GM23248 (cell line): ENCODE measurements around the gene TM4SF18. TPM values are rescaled to one million over a fixed set of nuclear protein-coding genes. Genes with fewer than 3 reads are reported as not detected.

ENCODE experiments used
- DNase-seq: peaks from one replicate; pipeline ENCODE4 v3.0.0-alpha.2; 2015
- H2AFZ ChIP-seq: fragments of 200-600 bp; sonication (generic); 2 replicates; pipeline ENCODE4 v1.6.1; 2016; ENCODE audit warnings: antibody characterized with exemption
- H3F3A ChIP-seq: fragments of 200-600 bp; sonication (generic); 2 replicates; pipeline ENCODE4 v1.6.1; 2016; ENCODE audit warnings: mild to moderate bottlenecking, antibody characterized with exemption, mixed run types; ENCODE audit not compliant: insufficient read depth
- H3K27ac ChIP-seq: fragments of 200-600 bp; sonication (generic); 2 replicates; pipeline ENCODE4 v1.5.1; 2016; ENCODE audit warnings: mild to moderate bottlenecking
- H3K27me3 ChIP-seq: fragments of 200-600 bp; sonication (generic); replicated peaks from 2 replicates; pipeline ENCODE4 v1.6.1; 2016; ENCODE audit warnings: mild to moderate bottlenecking; ENCODE audit not compliant: insufficient read depth
- H3K36me3 ChIP-seq: fragments of 200-600 bp; sonication (generic); 2 replicates; pipeline ENCODE4 v1.6.1; 2016; ENCODE audit warnings: low read depth, mild to moderate bottlenecking
- H3K4me1 ChIP-seq: fragments of 200-600 bp; sonication (generic); 2 replicates; pipeline ENCODE4 v1.6.1; 2016; ENCODE audit warnings: mild to moderate bottlenecking; ENCODE audit not compliant: insufficient read depth
- H3K4me2 ChIP-seq: fragments of 200-600 bp; sonication (generic); one replicate; pipeline ENCODE4 v1.6.1; 2016; ENCODE audit warnings: mild to moderate bottlenecking; ENCODE audit not compliant: unreplicated experiment
- H3K4me3 ChIP-seq: fragments of 200-600 bp; sonication (generic); 2 replicates; pipeline ENCODE4 v1.5.1; 2016; ENCODE audit warnings: mild to moderate bottlenecking
- H3K79me2 ChIP-seq: fragments of 200-600 bp; sonication (generic); 2 replicates; pipeline ENCODE4 v1.6.1; 2016; ENCODE audit warnings: mild to moderate bottlenecking; ENCODE audit not compliant: insufficient read depth
- H3K9ac ChIP-seq: fragments of 200-600 bp; sonication (generic); 2 replicates; pipeline ENCODE4 v1.6.1; 2016; ENCODE audit warnings: mild to moderate bottlenecking
- H3K9me2 ChIP-seq: fragments of 200-600 bp; sonication (generic); 2 replicates; pipeline ENCODE4 v1.6.1; 2016; ENCODE audit warnings: mixed run types, mild to moderate bottlenecking, moderate library complexity; ENCODE audit not compliant: insufficient read depth
- H3K9me3 ChIP-seq: fragments of 200-600 bp; sonication (generic); one replicate; pipeline ENCODE4 v1.6.1; 2017; ENCODE audit warnings: low read depth
- H4K20me1 ChIP-seq: fragments of 200-600 bp; sonication (generic); 2 replicates; pipeline ENCODE4 v1.6.0; 2016; ENCODE audit not compliant: insufficient read depth
- EZH2 ChIP-seq: fragments of 200-600 bp; sonication (generic); IDR thresholded peaks from 2 replicates; pipeline ENCODE4 v1.6.1; 2018; ENCODE audit warnings: antibody characterized with exemption, mild to moderate bottlenecking; ENCODE audit not compliant: insufficient read depth, poor library complexity, severe bottlenecking
- EZH2phosphoT487 ChIP-seq: fragments of 200-600 bp; sonication (generic); IDR thresholded peaks from 2 replicates; pipeline ENCODE4 v1.6.1; 2018; ENCODE audit warnings: antibody characterized with exemption, moderate library complexity, mild to moderate bottlenecking, low read depth; ENCODE audit not compliant: insufficient read depth
- WGBS, 2 experiments: methylation state at CpG; one replicate each; pipeline ENCODE4 v1.1.6; 2015 to 2017; ENCODE audit warnings: low lambda C conversion rate in 2 of 2, low coverage in 1 of 2; ENCODE audit errors: missing lambda C conversion rate in 2 of 2; 5-methylcytosine and 5-hydroxymethylcytosine counted together
- in situ Hi-C: fragments of 300-500 bp; cut with MboI; formaldehyde crosslinking; loops from 2 replicates; pipeline ENCODE4 v1.15.0; 2020
- polyA plus RNA-seq: library from polyadenylated mRNA; unstranded; fragments of >200 nt; fragmentation: Nextera tagmentation; extraction: Ambion mirVana; gene quantifications from 2 replicates; pipeline ENCODE4 v1.2.1, GENCODE V29; 2016
- total RNA-seq: library from RNA; depleted of rRNA; stranded (reverse); fragments of >200 nt; shearing (Covaris generic); gene quantifications from 2 replicates; pipeline ENCODE4 v1.2.3, GENCODE V29; 2014

TM4SF18 gene
- total and polyA plus RNA-seq, 2 experiments from 2014 or later: not detected

- peaks cover 10% of the 10 kb centered on the region for H3K4me1 ChIP-seq
- WGBS, 2 experiments: 52 to 53% methylated on average over 5 of the region's 5 CpGs
- H3K9me2 ChIP-seq: no peaks in the 10 kb centered on the region
- H3K9me3 ChIP-seq: no peaks in the 10 kb centered on the region
- no peak overlapping the region for H3K27ac ChIP-seq
- no peaks in the 10 kb centered on the region for H3K79me2 ChIP-seq
- H3F3A ChIP-seq: peaks cover 11% of the 10 kb centered on the region
- no peak overlapping the region for H3K9ac ChIP-seq
- no peak overlapping the region for H2AFZ ChIP-seq
- no peak overlapping the region for H3K4me3 ChIP-seq
- DNase-seq: no peak
- no peaks in the 10 kb centered on the region for H4K20me1 ChIP-seq
- in situ Hi-C loops: no loop called here
- no peak for TF ChIP-seq EZH2phosphoT487
- TF ChIP-seq EZH2: no peak
- no peak overlapping the region for H3K4me2 ChIP-seq
- no peaks in the 10 kb centered on the region for H3K36me3 ChIP-seq
- H3K27me3 ChIP-seq: no peaks in the 10 kb centered on the region
Measured at GRCh38 chr3:149362366-149362765, 28.9 kb upstream of the TM4SF18 start.

GRCh38 chr3:149356630-149357029, 23.2 kb upstream of the TM4SF18 start:
- Histone ChIP-seq H3K9me2 (no peaks in the 10 kb centered on the region), H3K79me2 (no peaks in the 10 kb centered on the region), H3K9me3 (no peaks in the 10 kb centered on the region), H3K27ac (no peak overlapping the region), H2AFZ (no peak overlapping the region), H4K20me1 (no peaks in the 10 kb centered on the region), H3K9ac (no peak overlapping the region), H3K4me2 (no peak overlapping the region), H3K36me3 (no peaks in the 10 kb centered on the region), H3F3A (no peaks in the 10 kb centered on the region; the same call in 1 of the 2 replicates), H3K4me3 (no peak overlapping the region), H3K27me3 (no peaks in the 10 kb centered on the region), H3K4me1 (0 out of 2 replicates have a peak, but pooled peaks cover 4% of the 10 kb centered on the region)
- TF ChIP-seq EZH2: no peak
- in situ Hi-C loops: no loop called here
- DNase-seq: peak; percentile 58
- WGBS, 2 experiments: 49 to 51% methylated on average over 4 of the region's 4 CpGs

GRCh38 chr3:149356044-149356592, 22.7 kb upstream of the TM4SF18 start:
- no peak for TF ChIP-seq EZH2phosphoT487
- TF ChIP-seq EZH2: no peak
- Histone ChIP-seq H3K4me3 (no peak overlapping the region), H3K4me2 (no peak overlapping the region), H3K4me1 (0 out of 2 replicates have a peak, but pooled peaks cover 4% of the 10 kb centered on the region), H3F3A (no peaks in the 10 kb centered on the region; the same call in 1 of the 2 replicates), H3K36me3 (no peaks in the 10 kb centered on the region), H3K9me2 (no peaks in the 10 kb centered on the region), H3K27me3 (no peaks in the 10 kb centered on the region), H3K9me3 (no peaks in the 10 kb centered on the region), H2AFZ (no peak overlapping the region), H3K27ac (no peak overlapping the region), H3K9ac (no peak overlapping the region), H4K20me1 (no peaks in the 10 kb centered on the region), H3K79me2 (no peaks in the 10 kb centered on the region)
- WGBS, 2 experiments: 83 to 84% methylated on average over 6 of the region's 6 CpGs
- no peak for DNase-seq
- in situ Hi-C loops: no loop called here

GRCh38 chr3:149353581-149354184, 20.2 kb upstream of the TM4SF18 start:
- TF ChIP-seq EZH2 (no peak), EZH2phosphoT487 (no peak)
- Histone ChIP-seq H3K4me1 (0 out of 2 replicates have a peak, but pooled peaks cover 4% of the 10 kb centered on the region), H4K20me1 (no peaks in the 10 kb centered on the region), H3K4me2 (no peak overlapping the region), H3K9me3 (no peaks in the 10 kb centered on the region), H2AFZ (no peak overlapping the region), H3K9ac (no peak overlapping the region), H3K27me3 (no peaks in the 10 kb centered on the region), H3F3A (no peaks in the 10 kb centered on the region; the same call in 1 of the 2 replicates), H3K27ac (no peak overlapping the region), H3K4me3 (no peak overlapping the region), H3K9me2 (no peaks in the 10 kb centered on the region), H3K36me3 (no peaks in the 10 kb centered on the region), H3K79me2 (no peaks in the 10 kb centered on the region)
- WGBS, 2 experiments: 79 to 91% methylated on average over 1 of the region's 1 CpG
- no peak for DNase-seq
- in situ Hi-C loops: loop anchor here (5.0 kb wide), 1 partner anchor 124 kb away; no protein-coding TSS in a partner anchor
